HEK293 (cell line): ENCODE results near the gene CTDSP2.

Experiments used
- GFI1B ChIP-seq: fragments of 450-650 bp; formaldehyde crosslinking; IDR thresholded peaks from 2 replicates; pipeline ENCODE4 v1.5.1; 2016; ENCODE audit warnings: missing biosample characterization, missing genetic modification characterization
- IKZF3 ChIP-seq: fragments of 450-650 bp; IDR thresholded peaks from 2 replicates; pipeline ENCODE4 v1.5.0; 2018; ENCODE audit warnings: missing biosample characterization, mild to moderate bottlenecking, missing genetic modification characterization, moderate library complexity
- RBAK ChIP-seq: fragments of 450-650 bp; formaldehyde crosslinking; IDR thresholded peaks from 2 replicates; pipeline ENCODE4 v1.5.1; 2016; ENCODE audit warnings: missing biosample characterization, missing genetic modification characterization
- SP7 ChIP-seq: fragments of 450-650 bp; formaldehyde crosslinking; IDR thresholded peaks from 2 replicates; pipeline ENCODE4 v1.5.1; 2016; ENCODE audit warnings: missing biosample characterization, missing genetic modification characterization
- ZBTB6 ChIP-seq: fragments of 450-650 bp; formaldehyde crosslinking; IDR thresholded peaks from 2 replicates; pipeline ENCODE4 v1.5.1; 2017; ENCODE audit warnings: missing biosample characterization, missing genetic modification characterization
- ZBTB8A ChIP-seq: fragments of 450-650 bp; formaldehyde crosslinking; IDR thresholded peaks from 2 replicates; pipeline ENCODE4 v1.5.1; 2016; ENCODE audit warnings: missing biosample characterization, missing genetic modification characterization
- ZFP3 ChIP-seq: fragments of 450-650 bp; formaldehyde crosslinking; IDR thresholded peaks from 2 replicates; pipeline ENCODE4 v1.5.1; 2016; ENCODE audit warnings: low read depth, missing biosample characterization, missing genetic modification characterization
- ZNF121 ChIP-seq: fragments of 450-650 bp; formaldehyde crosslinking; IDR thresholded peaks from 2 replicates; pipeline ENCODE4 v1.5.1; 2016; ENCODE audit warnings: missing biosample characterization, missing genetic modification characterization
- ZNF132 ChIP-seq: fragments of 450-650 bp; formaldehyde crosslinking; IDR thresholded peaks from 2 replicates; pipeline ENCODE4 v1.5.1; 2017; ENCODE audit warnings: missing biosample characterization, missing genetic modification characterization, borderline replicate concordance
- ZNF146 ChIP-seq: fragments of 450-650 bp; formaldehyde crosslinking; IDR thresholded peaks from 2 replicates; pipeline ENCODE4 v1.5.1; 2016; ENCODE audit warnings: missing biosample characterization, missing genetic modification characterization
- ZNF2 ChIP-seq: fragments of 450-650 bp; formaldehyde crosslinking; IDR thresholded peaks from 2 replicates; pipeline ENCODE4 v1.5.1; 2016; ENCODE audit warnings: missing biosample characterization, missing genetic modification characterization
- ZNF202 ChIP-seq: fragments of 450-650 bp; formaldehyde crosslinking; IDR thresholded peaks from 2 replicates; pipeline ENCODE4 v1.5.1; 2016; ENCODE audit warnings: missing biosample characterization, missing genetic modification characterization, borderline replicate concordance
- ZNF302 ChIP-seq: fragments of 450-650 bp; formaldehyde crosslinking; IDR thresholded peaks from 2 replicates; pipeline ENCODE4 v1.5.1; 2016; ENCODE audit warnings: missing biosample characterization, missing genetic modification characterization, low read depth
- ZNF324 ChIP-seq: fragments of 450-650 bp; formaldehyde crosslinking; IDR thresholded peaks from 2 replicates; pipeline ENCODE4 v1.5.1; 2016; ENCODE audit warnings: missing biosample characterization, missing genetic modification characterization
- ZNF335 ChIP-seq: fragments of 450-650 bp; formaldehyde crosslinking; conservative IDR thresholded peaks from 2 replicates; pipeline ENCODE4 v1.5.1; 2016; ENCODE audit warnings: missing biosample characterization, missing genetic modification characterization
- ZNF37A ChIP-seq: fragments of 450-650 bp; IDR thresholded peaks from 2 replicates; pipeline ENCODE4 v1.5.1; 2018; ENCODE audit warnings: missing biosample characterization, missing genetic modification characterization
- ZNF449 ChIP-seq: fragments of 450-650 bp; formaldehyde crosslinking; IDR thresholded peaks from 2 replicates; pipeline ENCODE4 v1.5.1; 2017; ENCODE audit warnings: missing biosample characterization, mild to moderate bottlenecking, missing genetic modification characterization, moderate library complexity
- ZNF48 ChIP-seq: fragments of 450-650 bp; formaldehyde crosslinking; IDR thresholded peaks from 2 replicates; pipeline ENCODE4 v1.5.1; 2016; ENCODE audit warnings: missing biosample characterization, missing genetic modification characterization
- ZNF514 ChIP-seq: fragments of 450-650 bp; formaldehyde crosslinking; IDR thresholded peaks from 2 replicates; pipeline ENCODE4 v1.5.1; 2016; ENCODE audit warnings: missing biosample characterization, missing genetic modification characterization
- ZNF549 ChIP-seq: fragments of 450-650 bp; IDR thresholded peaks from 2 replicates; pipeline ENCODE4 v1.5.1; 2018; ENCODE audit warnings: missing biosample characterization, missing genetic modification characterization, mild to moderate bottlenecking, inconsistent platforms, moderate library complexity
- ZNF621 ChIP-seq: fragments of 450-650 bp; formaldehyde crosslinking; IDR thresholded peaks from 2 replicates; pipeline ENCODE4 v1.5.1; 2017; ENCODE audit warnings: missing biosample characterization, missing genetic modification characterization
- ZNF623 ChIP-seq: fragments of 450-650 bp; formaldehyde crosslinking; IDR thresholded peaks from 2 replicates; pipeline ENCODE4 v1.5.1; 2016; ENCODE audit warnings: missing biosample characterization, missing genetic modification characterization
- ZNF654 ChIP-seq: fragments of 450-650 bp; formaldehyde crosslinking; IDR thresholded peaks from 2 replicates; pipeline ENCODE4 v1.5.1; 2016; ENCODE audit warnings: low read depth, missing biosample characterization, missing genetic modification characterization
- ZNF658 ChIP-seq: fragments of 450-650 bp; formaldehyde crosslinking; IDR thresholded peaks from 2 replicates; pipeline ENCODE4; 2016; ENCODE audit warnings: missing biosample characterization, missing genetic modification characterization
- ZNF768 ChIP-seq: fragments of 450-650 bp; formaldehyde crosslinking; IDR thresholded peaks from 2 replicates; pipeline ENCODE4 v1.5.1; 2018; ENCODE audit warnings: missing biosample characterization, mild to moderate bottlenecking, missing genetic modification characterization
- ZNF791 ChIP-seq: fragments of 450-650 bp; formaldehyde crosslinking; IDR thresholded peaks from 2 replicates; pipeline ENCODE4 v1.5.1; 2016; ENCODE audit warnings: missing biosample characterization, missing genetic modification characterization
- TF ChIP-seq, protein P1 (sequence below): fragments of 450-650 bp; formaldehyde crosslinking; IDR thresholded peaks from 2 replicates; pipeline ENCODE4 v1.5.1; 2016; ENCODE audit warnings: missing biosample characterization, missing genetic modification characterization, borderline replicate concordance
- TF ChIP-seq, protein P2 (sequence below): fragments of 450-650 bp; formaldehyde crosslinking; IDR thresholded peaks from 2 replicates; pipeline ENCODE4 v1.5.1; 2016; ENCODE audit warnings: missing biosample characterization, missing genetic modification characterization
- TF ChIP-seq, protein P3 (sequence below): fragments of 450-650 bp; formaldehyde crosslinking; IDR thresholded peaks from 2 replicates; pipeline ENCODE4; 2016; ENCODE audit warnings: missing biosample characterization, missing genetic modification characterization
- TF ChIP-seq, protein P4 (sequence below): fragments of 450-650 bp; formaldehyde crosslinking; IDR thresholded peaks from 2 replicates; pipeline ENCODE4 v1.5.1; 2016; ENCODE audit warnings: missing biosample characterization, missing genetic modification characterization

CTDSP2 gene

GRCh38 chr12:57782608-57783465 lies 63.7 kb downstream of the CTDSP2 start, which contains the start of gene TSFM (continued):
- TF ChIP-seq ZNF146 (tag by site-specific recombination) (peak; percentile 4; the same call in 1 of the 2 replicates), ZNF324 (peak; percentile 96), ZNF791 (tag by site-specific recombination) (no peak), RBAK (no peak), ZNF202 (tag by site-specific recombination) (no peak), ZNF335 (peak; percentile 89), ZNF658 (tag by site-specific recombination) (no peak), ZNF768 (no peak), ZNF621 (tag by site-specific recombination) (no peak), ZBTB8A (peak; percentile 100), IKZF3 (no peak), ZFP3 (tag by site-specific recombination) (no peak), ZNF132 (tag by site-specific recombination) (no peak), ZNF37A (tag by site-specific recombination) (no peak), ZNF48 (tag by site-specific recombination) (no peak), ZBTB6 (no peak), ZNF623 (tag by site-specific recombination) (0 out of 2 replicates have a peak, but pooled peaks have one; percentile 35), ZNF449 (peak; percentile 67), ZNF2 (tag by site-specific recombination) (peak; percentile 96), SP7 (tag by site-specific recombination) (peak; percentile 93), ZNF654 (tag by site-specific recombination) (peak; percentile 80), ZNF549 (tag by site-specific recombination) (no peak), ZNF302 (tag by site-specific recombination) (no peak), GFI1B (tag by site-specific recombination) (no peak), ZNF514 (tag by site-specific recombination) (no peak), ZNF121 (tag by site-specific recombination) (peak; percentile 44; the same call in 1 of the 2 replicates)
- TF ChIP-seq, protein P1, sequence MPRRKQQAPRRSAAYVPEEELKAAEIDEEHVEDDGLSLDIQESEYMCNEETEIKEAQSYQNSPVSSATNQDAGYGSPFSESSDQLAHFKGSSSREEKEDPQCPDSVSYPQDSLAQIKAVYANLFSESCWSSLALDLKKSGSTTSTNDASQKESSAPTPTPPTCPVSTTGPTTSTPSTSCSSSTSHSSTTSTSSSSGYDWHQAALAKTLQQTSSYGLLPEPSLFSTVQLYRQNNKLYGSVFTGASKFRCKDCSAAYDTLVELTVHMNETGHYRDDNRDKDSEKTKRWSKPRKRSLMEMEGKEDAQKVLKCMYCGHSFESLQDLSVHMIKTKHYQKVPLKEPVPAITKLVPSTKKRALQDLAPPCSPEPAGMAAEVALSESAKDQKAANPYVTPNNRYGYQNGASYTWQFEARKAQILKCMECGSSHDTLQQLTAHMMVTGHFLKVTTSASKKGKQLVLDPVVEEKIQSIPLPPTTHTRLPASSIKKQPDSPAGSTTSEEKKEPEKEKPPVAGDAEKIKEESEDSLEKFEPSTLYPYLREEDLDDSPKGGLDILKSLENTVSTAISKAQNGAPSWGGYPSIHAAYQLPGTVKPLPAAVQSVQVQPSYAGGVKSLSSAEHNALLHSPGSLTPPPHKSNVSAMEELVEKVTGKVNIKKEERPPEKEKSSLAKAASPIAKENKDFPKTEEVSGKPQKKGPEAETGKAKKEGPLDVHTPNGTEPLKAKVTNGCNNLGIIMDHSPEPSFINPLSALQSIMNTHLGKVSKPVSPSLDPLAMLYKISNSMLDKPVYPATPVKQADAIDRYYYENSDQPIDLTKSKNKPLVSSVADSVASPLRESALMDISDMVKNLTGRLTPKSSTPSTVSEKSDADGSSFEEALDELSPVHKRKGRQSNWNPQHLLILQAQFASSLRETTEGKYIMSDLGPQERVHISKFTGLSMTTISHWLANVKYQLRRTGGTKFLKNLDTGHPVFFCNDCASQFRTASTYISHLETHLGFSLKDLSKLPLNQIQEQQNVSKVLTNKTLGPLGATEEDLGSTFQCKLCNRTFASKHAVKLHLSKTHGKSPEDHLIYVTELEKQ (tag by site-specific recombination) = no peak
- TF ChIP-seq, protein P2, sequence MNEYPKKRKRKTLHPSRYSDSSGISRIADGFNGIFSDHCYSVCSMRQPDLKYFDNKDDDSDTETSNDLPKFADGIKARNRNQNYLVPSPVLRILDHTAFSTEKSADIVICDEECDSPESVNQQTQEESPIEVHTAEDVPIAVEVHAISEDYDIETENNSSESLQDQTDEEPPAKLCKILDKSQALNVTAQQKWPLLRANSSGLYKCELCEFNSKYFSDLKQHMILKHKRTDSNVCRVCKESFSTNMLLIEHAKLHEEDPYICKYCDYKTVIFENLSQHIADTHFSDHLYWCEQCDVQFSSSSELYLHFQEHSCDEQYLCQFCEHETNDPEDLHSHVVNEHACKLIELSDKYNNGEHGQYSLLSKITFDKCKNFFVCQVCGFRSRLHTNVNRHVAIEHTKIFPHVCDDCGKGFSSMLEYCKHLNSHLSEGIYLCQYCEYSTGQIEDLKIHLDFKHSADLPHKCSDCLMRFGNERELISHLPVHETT (tag by site-specific recombination) = peak; percentile 97
- TF ChIP-seq, protein P3, sequence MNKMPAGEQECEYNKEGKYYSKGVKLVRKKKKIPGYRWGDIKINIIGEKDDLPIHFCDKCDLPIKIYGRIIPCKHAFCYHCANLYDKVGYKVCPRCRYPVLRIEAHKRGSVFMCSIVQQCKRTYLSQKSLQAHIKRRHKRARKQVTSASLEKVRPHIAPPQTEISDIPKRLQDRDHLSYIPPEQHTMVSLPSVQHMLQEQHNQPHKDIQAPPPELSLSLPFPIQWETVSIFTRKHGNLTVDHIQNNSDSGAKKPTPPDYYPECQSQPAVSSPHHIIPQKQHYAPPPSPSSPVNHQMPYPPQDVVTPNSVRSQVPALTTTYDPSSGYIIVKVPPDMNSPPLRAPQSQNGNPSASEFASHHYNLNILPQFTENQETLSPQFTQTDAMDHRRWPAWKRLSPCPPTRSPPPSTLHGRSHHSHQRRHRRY (tag by site-specific recombination) = peak; percentile 48; the same call in 1 of the 2 replicates
- TF ChIP-seq, protein P4, sequence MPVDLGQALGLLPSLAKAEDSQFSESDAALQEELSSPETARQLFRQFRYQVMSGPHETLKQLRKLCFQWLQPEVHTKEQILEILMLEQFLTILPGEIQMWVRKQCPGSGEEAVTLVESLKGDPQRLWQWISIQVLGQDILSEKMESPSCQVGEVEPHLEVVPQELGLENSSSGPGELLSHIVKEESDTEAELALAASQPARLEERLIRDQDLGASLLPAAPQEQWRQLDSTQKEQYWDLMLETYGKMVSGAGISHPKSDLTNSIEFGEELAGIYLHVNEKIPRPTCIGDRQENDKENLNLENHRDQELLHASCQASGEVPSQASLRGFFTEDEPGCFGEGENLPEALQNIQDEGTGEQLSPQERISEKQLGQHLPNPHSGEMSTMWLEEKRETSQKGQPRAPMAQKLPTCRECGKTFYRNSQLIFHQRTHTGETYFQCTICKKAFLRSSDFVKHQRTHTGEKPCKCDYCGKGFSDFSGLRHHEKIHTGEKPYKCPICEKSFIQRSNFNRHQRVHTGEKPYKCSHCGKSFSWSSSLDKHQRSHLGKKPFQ (tag by site-specific recombination) = no peak
